ENCODE data around the gene GLIPR1. TPM values are rescaled to one million over a fixed set of nuclear protein-coding genes. Genes with fewer than 3 reads are reported as not detected.

Gene GLIPR1
- total and polyA plus RNA-seq, 7 experiments from 2014 or later: 28.2 to 132 (median 49.1) TPM

DNA sequence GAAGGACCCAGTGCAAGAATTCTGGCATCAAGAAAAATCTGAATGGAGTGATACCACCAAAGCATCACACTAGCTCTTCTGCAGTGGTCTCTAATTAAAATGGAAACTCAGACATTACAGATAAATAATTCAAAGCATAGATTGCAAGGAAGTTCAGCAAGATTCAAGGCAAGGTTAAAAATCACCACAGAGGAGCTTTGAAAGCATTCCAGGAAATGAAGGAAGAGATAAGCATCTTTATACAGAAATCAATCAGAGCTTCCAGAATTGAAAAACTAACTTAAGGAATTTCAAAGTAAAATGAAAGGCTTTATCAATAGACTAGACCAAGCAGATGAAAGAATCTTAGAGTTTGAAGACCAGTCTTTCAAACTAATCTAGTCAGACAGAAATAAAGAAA lies 20.4 kb upstream of the GLIPR1 start:
- CTCF ChIA-PET: interaction anchor here (0.7 to 1.6 kb wide), 2 partner anchors 24 to 124 kb away, joined by 3 to 5 read pairs; no protein-coding TSS in a partner anchor
- peaks cover 0 to 9% (median 0%) of the 10 kb centered on the region in 11 donors for H3K9me3 Mint-ChIP-seq
- peaks cover 0 to 12% (median 0%) of the 10 kb centered on the region in 5 donors for H3K27me3 Mint-ChIP-seq
- H3K36me3 ChIP-seq (ENCODE audit: control insufficient read depth in 2 of 3, insufficient read depth in 3 of 3, low read length in 3 of 3): no peaks in the 10 kb centered on the region
- no peak overlapping the region for H3K27ac ChIP-seq (ENCODE audit: low read depth, low read length)
- H3K27me3 ChIP-seq (ENCODE audit: control insufficient read depth in 2 of 2, insufficient read depth in 2 of 2, low read length in 2 of 2): no peaks in the 10 kb centered on the region
- peaks cover 17 to 33% of the 10 kb centered on the region in 2 donors for H3K4me1 ChIP-seq (ENCODE audit: control insufficient read depth in 2 of 2, insufficient read depth in 2 of 2, low read length in 2 of 2)
- H3K4me1 Mint-ChIP-seq: peaks cover 23 to 45% (median 32%) of the 10 kb centered on the region in 7 donors
- peak overlapping the region in 1 of 9 donors; percentile 9 for H3K27ac Mint-ChIP-seq
- no peak overlapping the region for H3K4me3 ChIP-seq (ENCODE audit: low read length)
- DNase-seq (no peak), ATAC-seq (no peak)
- no peaks in the 10 kb centered on the region for H3K9me3 ChIP-seq (ENCODE audit: control insufficient read depth in 2 of 3, low read length in 3 of 3)
- POLR2A ChIA-PET: interaction anchor here (1.1 to 1.7 kb wide), 2 partner anchors 18 to 23 kb away, joined by 4 read pairs; no protein-coding TSS in a partner anchor
- peaks cover 0 to 10% (median 0%) of the 10 kb centered on the region in 5 donors for H3K36me3 Mint-ChIP-seq
- peak overlapping the region in 1 of 10 donors; percentile 11 for H3K4me3 Mint-ChIP-seq
- intact Hi-C loops (cut with micrococcal nuclease): no loop called here

DNA sequence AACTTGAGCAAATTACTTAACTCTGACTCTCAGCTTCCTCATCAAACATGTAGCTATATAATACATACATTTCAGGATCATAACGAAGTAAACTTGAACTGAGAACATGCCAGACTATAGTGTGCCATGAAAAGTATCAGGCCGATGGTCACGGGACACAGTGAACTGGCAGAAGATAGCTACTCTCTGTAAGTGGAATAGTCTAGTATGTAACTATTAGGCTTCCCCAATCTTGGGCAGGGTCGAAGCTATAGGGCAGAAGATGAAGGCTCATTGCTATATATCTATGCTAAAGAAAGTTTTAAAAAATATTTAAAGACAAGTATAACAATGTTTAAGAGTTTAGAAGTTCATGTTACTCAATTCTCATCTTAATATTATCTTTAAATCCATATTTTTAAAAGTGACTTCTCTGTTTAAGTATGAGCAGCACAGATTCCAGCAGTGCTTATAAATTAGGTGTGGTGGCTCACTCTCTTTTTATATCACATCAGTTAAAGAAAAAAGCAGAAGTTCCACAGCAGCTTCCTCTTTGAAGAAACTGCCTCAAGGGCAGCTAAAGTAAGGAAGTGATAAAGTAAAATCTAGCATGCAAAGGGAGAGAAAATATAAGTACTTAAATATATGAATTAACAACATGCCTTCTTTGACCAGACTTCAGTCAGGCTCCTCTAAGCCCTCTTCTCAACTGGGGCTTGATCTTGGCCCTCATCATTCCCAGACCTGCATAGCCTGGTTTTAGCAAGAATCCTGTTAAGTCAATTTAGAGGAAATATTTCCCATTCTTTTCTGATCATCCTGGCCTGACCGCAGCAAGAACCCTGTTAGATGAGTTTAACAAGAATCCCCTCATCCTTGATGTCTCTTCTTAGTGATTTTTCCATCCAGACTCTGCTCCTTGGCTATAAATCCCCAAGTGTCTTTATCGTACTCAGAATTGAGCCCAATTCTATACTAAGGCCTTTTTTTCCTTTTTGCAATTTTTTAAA lies 8.4 kb upstream of the GLIPR1 start:
- no peak overlapping the region for H3K4me3 ChIP-seq (ENCODE audit: low read length)
- no peaks in the 10 kb centered on the region for H3K27me3 ChIP-seq (ENCODE audit: control insufficient read depth in 2 of 2, insufficient read depth in 2 of 2, low read length in 2 of 2)
- H3K9me3 ChIP-seq (ENCODE audit: control insufficient read depth in 2 of 3, low read length in 3 of 3): no peaks in the 10 kb centered on the region
- no peak overlapping the region for H3K4me3 Mint-ChIP-seq
- ATAC-seq: peak; percentile 76
- H3K27me3 Mint-ChIP-seq: peaks cover 0 to 25% (median 0%) of the 10 kb centered on the region in 5 donors
- CTCF ChIA-PET: interaction anchor here (0.6 to 1.0 kb wide), 2 partner anchors 17 to 39 kb away, joined by 3 to 4 read pairs; partner anchors contain the start of gene KRR1
- POLR2A ChIA-PET: interaction anchor here (0.7 kb wide), 1 partner anchor 12 kb away, joined by 3 read pairs; no protein-coding TSS in a partner anchor
- H3K27ac Mint-ChIP-seq: peak overlapping the region in 1 of 9 donors; percentile 25
- no peak for DNase-seq
- H3K36me3 Mint-ChIP-seq: peaks cover 0 to 3% (median 0%) of the 10 kb centered on the region in 5 donors
- no peaks in the 10 kb centered on the region for H3K4me1 ChIP-seq (ENCODE audit: control insufficient read depth in 2 of 2, insufficient read depth in 2 of 2, low read length in 2 of 2)
- intact Hi-C loops (cut with micrococcal nuclease): no loop called here
- peaks cover 0 to 5% (median 4%) of the 10 kb centered on the region in 7 donors for H3K4me1 Mint-ChIP-seq
- H3K36me3 ChIP-seq (ENCODE audit: control insufficient read depth in 2 of 3, insufficient read depth in 3 of 3, low read length in 3 of 3): no peaks in the 10 kb centered on the region
- no peaks in the 10 kb centered on the region for H3K9me3 Mint-ChIP-seq
- no peak overlapping the region for H3K27ac ChIP-seq (ENCODE audit: low read depth, low read length)

DNA sequence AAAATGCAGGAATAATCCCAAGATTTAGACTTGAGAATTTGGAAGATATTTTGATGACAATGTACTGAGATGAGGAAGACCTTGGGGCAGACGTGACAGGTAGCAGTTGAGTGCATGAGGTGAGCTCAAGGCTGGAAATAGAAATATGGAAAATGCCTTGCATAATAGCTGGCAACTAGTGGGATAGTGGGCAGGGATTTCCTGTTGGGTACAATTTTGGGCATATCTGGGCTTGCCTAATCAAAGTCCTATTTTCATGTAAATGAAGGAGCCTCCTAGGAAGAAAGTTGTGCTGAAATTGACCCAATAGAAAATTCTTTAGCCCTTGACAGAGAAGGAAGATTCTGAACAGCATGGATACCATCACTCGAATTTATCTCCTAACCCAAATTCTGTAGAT lies 6.4 kb upstream of the GLIPR1 start:
- intact Hi-C loops (cut with micrococcal nuclease): no loop called here
- ATAC-seq (no peak), DNase-seq (no peak)
- POLR2A ChIA-PET: interaction anchor here (1.0 kb wide), 1 partner anchor 9 kb away, joined by 4 read pairs; no protein-coding TSS in a partner anchor
- peaks cover 0 to 21% (median 0%) of the 10 kb centered on the region in 5 donors for H3K27me3 Mint-ChIP-seq
- no peaks in the 10 kb centered on the region for H3K9me3 Mint-ChIP-seq
- no peak overlapping the region for H3K4me3 Mint-ChIP-seq
- peaks cover 10 to 24% (median 18%) of the 10 kb centered on the region in 7 donors for H3K4me1 Mint-ChIP-seq
- H3K27ac Mint-ChIP-seq: peak overlapping the region in 1 of 9 donors; percentile 70
- Histone ChIP-seq H3K27ac (ENCODE audit: low read depth, low read length) (no peak overlapping the region), H3K9me3 (ENCODE audit: control insufficient read depth in 2 of 3, low read length in 3 of 3) (no peaks in the 10 kb centered on the region), H3K27me3 (ENCODE audit: control insufficient read depth in 2 of 2, insufficient read depth in 2 of 2, low read length in 2 of 2) (no peaks in the 10 kb centered on the region), H3K36me3 (ENCODE audit: control insufficient read depth in 2 of 3, insufficient read depth in 3 of 3, low read length in 3 of 3) (no peaks in the 10 kb centered on the region), H3K4me1 (ENCODE audit: control insufficient read depth in 2 of 2, insufficient read depth in 2 of 2, low read length in 2 of 2) (peaks cover 15% of the 10 kb centered on the region in 2 donors), H3K4me3 (ENCODE audit: low read length) (no peak overlapping the region)
- CTCF ChIA-PET: interaction anchor here (1.1 kb wide), 1 partner anchor 9 kb away, joined by 4 read pairs; no protein-coding TSS in a partner anchor
- no peaks in the 10 kb centered on the region for H3K36me3 Mint-ChIP-seq

DNA sequence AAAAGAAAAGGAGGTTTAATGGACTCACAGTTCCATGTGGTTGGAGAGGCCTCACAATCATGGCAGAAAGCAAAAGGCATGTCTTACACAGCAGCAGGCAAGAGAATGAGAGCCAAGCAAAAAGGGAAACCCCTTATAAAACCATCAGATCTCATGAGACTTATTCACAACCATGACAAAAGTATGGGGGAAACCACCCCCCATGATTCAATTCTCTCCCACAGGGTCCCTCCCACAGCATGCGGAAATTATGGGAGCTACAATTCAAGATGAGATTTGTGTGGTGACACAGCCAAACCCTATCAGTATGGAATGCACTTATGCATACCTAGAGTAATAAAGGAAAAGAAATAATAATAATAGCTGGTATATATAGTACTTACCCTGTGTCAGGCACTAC lies 4.5 kb upstream of the GLIPR1 start:
- ATAC-seq (no peak), DNase-seq (peak in 1 of 9 donors; percentile 36)
- Mint-ChIP-seq H3K27me3 (peaks cover 0 to 18% (median 0%) of the 10 kb centered on the region in 5 donors), H3K27ac (peak overlapping the region in 2 of 9 donors; percentile 31 to 76), H3K4me1 (peaks cover 23 to 41% (median 35%) of the 10 kb centered on the region in 7 donors), H3K4me3 (no peak overlapping the region), H3K9me3 (no peaks in the 10 kb centered on the region), H3K36me3 (no peaks in the 10 kb centered on the region)
- H3K27ac ChIP-seq (ENCODE audit: low read depth, low read length): no peak overlapping the region
- no peaks in the 10 kb centered on the region for H3K27me3 ChIP-seq (ENCODE audit: control insufficient read depth in 2 of 2, insufficient read depth in 2 of 2, low read length in 2 of 2)
- ChIA-PET CTCF (interaction anchor here (0.7 kb wide), 1 partner anchor 20 kb away, joined by 3 read pairs; no protein-coding TSS in a partner anchor), POLR2A (no interaction called here)
- H3K4me1 ChIP-seq (ENCODE audit: control insufficient read depth in 2 of 2, insufficient read depth in 2 of 2, low read length in 2 of 2): peaks cover 24 to 26% of the 10 kb centered on the region in 2 donors
- H3K4me3 ChIP-seq (ENCODE audit: low read length): no peak overlapping the region
- intact Hi-C loops (cut with micrococcal nuclease): loop anchor here in 1 of 2 donors (5.0 kb wide), 1 partner anchor 939 kb away; the partner anchor contains the start of gene ATXN7L3B
- H3K9me3 ChIP-seq (ENCODE audit: control insufficient read depth in 2 of 3, low read length in 3 of 3): no peaks in the 10 kb centered on the region
- H3K36me3 ChIP-seq (ENCODE audit: control insufficient read depth in 2 of 3, insufficient read depth in 3 of 3, low read length in 3 of 3): no peaks in the 10 kb centered on the region

DNA sequence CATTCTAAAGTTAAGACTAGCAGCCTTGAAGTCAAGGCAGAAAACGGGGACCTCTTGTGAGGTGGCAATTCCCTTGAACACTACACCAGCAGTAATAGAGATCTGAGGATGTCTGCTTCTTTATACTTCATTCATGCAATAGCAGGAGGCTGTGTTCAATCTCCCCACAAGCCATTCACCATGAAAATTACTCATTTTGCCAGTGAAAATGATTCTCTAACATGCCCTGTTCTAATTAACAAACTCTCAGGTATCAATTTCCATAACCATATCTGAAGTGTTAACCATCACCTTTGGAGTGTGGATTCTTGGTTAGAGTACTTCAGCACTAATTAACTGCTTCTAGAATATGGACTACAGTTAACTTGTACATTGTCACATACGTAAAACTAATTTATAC lies 3.4 kb upstream of the GLIPR1 start:
- ATAC-seq (no peak), DNase-seq (no peak)
- ChIA-PET CTCF (interaction anchor here (0.7 kb wide), 1 partner anchor 8 kb away, joined by 3 read pairs; no protein-coding TSS in a partner anchor), POLR2A (interaction anchor here (1.4 kb wide), 1 partner anchor 22 kb away, joined by 7 read pairs; no protein-coding TSS in a partner anchor)
- Mint-ChIP-seq H3K27ac (peak overlapping the region in 8 of 9 donors; percentile 9 to 100 (median 94)), H3K9me3 (no peaks in the 10 kb centered on the region), H3K4me1 (peaks cover 29 to 52% (median 45%) of the 10 kb centered on the region in 7 donors), H3K27me3 (peaks cover 0 to 15% (median 0%) of the 10 kb centered on the region in 5 donors), H3K4me3 (no peak overlapping the region), H3K36me3 (no peaks in the 10 kb centered on the region)
- Histone ChIP-seq H3K36me3 (ENCODE audit: control insufficient read depth in 2 of 3, insufficient read depth in 3 of 3, low read length in 3 of 3) (no peaks in the 10 kb centered on the region), H3K9me3 (ENCODE audit: control insufficient read depth in 2 of 3, low read length in 3 of 3) (no peaks in the 10 kb centered on the region), H3K4me1 (ENCODE audit: control insufficient read depth in 2 of 2, insufficient read depth in 2 of 2, low read length in 2 of 2) (peaks cover 31 to 32% of the 10 kb centered on the region in 2 donors), H3K27me3 (ENCODE audit: control insufficient read depth in 2 of 2, insufficient read depth in 2 of 2, low read length in 2 of 2) (no peaks in the 10 kb centered on the region), H3K27ac (ENCODE audit: low read depth, low read length) (no peak overlapping the region), H3K4me3 (ENCODE audit: low read length) (no peak overlapping the region)
- intact Hi-C loops (cut with micrococcal nuclease): loop anchor here in 1 of 2 donors (5.0 kb wide), 1 partner anchor 940 kb away; the partner anchor contains the start of gene ATXN7L3B
